HFF-Myc (cell line): ENCODE results near the gene GIPC3.
A peak's percentile ranks its signal among the peaks of the same experiment; 100 is the strongest.

Source experiments
- DNase-seq: peaks from one replicate; pipeline ENCODE4 v3.0.0-alpha.2; 2011; ENCODE audit warnings: low read depth; ENCODE audit errors: extremely low read depth
- H3K4me3 ChIP-seq: replicated peaks from 2 replicates; pipeline ENCODE4 v1.5.1; 2011; ENCODE audit warnings: low read depth, mild to moderate bottlenecking, control low read depth, low read length
- TF ChIP-seq, protein P1 (sequence below): IDR thresholded peaks from 2 replicates; pipeline ENCODE4 v1.5.1; 2012; ENCODE audit warnings: mild to moderate bottlenecking, low read depth, low read length, control low read depth; ENCODE audit errors: missing control alignments

GIPC3 gene

DNA sequence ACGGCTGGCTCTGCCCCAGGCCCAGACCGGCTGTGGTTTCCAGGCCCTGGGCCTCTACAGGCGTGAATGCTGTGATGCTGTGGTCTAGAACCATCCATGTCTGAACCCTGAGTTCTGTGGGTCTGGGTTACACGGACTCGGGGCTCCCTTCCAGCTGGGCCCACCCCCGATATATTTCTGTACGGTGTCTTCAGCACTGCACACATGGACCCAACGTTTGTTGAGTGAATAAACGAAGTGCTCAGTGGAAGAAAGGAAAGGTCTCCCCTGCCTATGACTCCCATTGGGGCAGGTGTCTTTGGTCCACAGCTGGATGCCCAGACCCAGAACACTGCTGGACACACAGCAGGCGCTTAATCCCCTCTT lies 39.6 kb upstream of the GIPC3 start:
- TF ChIP-seq, protein P1, sequence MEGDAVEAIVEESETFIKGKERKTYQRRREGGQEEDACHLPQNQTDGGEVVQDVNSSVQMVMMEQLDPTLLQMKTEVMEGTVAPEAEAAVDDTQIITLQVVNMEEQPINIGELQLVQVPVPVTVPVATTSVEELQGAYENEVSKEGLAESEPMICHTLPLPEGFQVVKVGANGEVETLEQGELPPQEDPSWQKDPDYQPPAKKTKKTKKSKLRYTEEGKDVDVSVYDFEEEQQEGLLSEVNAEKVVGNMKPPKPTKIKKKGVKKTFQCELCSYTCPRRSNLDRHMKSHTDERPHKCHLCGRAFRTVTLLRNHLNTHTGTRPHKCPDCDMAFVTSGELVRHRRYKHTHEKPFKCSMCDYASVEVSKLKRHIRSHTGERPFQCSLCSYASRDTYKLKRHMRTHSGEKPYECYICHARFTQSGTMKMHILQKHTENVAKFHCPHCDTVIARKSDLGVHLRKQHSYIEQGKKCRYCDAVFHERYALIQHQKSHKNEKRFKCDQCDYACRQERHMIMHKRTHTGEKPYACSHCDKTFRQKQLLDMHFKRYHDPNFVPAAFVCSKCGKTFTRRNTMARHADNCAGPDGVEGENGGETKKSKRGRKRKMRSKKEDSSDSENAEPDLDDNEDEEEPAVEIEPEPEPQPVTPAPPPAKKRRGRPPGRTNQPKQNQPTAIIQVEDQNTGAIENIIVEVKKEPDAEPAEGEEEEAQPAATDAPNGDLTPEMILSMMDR, result no peak
- DNase-seq, result no peak
- no peak overlapping the region for H3K4me3 ChIP-seq

DNA sequence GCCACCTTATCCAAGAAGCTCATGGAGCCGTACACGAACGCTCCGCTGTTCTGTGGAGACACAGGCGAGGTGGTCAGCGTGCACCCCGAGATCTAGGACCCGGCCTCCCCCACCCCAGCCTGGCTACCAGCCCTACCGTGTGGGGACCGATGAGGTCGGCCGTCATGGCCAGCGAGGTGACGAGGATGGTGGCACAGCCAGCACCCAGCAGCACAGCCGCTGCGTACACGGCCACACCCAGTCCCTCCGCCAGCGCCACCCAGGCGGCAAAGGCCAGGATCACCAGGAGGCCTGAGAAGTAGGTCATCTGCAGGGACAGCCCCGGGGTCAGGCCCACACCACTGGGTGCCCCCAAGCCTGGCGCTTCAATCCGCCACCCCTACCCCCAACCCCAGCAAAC lies 39.2 kb upstream of the GIPC3 start:
- no peak overlapping the region for H3K4me3 ChIP-seq
- TF ChIP-seq, protein P1, result no peak
- no peak for DNase-seq

DNA sequence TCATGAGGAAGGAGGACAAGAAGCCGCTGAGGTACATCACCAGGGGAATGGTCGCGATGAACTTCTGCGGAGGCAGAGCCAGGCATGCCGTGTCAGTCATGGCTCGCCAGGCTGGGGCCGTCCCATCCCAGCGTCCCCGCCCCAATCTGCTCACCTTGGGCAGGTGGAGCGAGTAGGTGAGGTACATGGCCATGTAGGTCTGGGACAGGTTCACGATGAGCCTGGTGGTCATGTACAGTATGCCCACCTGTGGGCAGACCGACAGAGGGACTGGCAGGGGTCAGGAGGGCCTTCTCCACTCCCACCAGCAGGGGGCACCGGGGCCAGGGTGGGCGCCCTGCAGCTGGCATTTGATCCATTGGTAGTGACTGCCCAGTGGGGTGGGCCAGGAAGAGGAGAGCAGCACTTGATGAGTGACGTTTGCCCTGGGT lies 38.0 kb upstream of the GIPC3 start:
- TF ChIP-seq, protein P1, result peak; percentile 70
- DNase-seq, result no peak
- no peak overlapping the region for H3K4me3 ChIP-seq

DNA sequence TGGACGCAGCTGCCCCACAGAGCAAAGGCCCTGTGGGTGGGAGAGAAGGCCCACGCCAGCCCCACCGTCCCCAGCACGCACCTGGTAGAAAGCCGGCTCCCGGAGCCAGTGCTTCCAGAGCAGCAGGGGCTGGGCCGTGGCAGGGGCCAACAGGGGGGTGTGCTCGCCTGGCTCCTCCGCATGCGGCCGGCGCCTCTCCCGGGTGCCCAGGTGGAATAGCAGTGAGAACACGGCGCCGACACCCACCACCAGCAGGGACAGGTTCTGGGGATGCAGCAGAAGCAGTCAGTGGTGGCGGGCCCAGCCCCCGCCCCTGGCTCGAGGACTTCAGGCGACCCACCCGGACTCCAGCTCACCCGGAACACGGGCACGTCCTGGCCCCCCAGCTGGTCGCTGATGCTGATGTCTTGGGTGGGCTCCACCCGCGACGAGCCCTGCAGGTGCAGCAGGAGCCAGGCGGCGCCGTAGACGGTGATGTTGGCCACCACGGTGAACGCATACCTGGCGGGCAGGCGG lies 37.5 kb upstream of the GIPC3 start:
- TF ChIP-seq, protein P1, result no peak
- DNase-seq, result no peak
- no peak overlapping the region for H3K4me3 ChIP-seq

- no peak overlapping the region for H3K4me3 ChIP-seq
- no peak for DNase-seq
- TF ChIP-seq, protein P1, result no peak
Observed at GRCh38 chr19:3548606-3549005, 36.7 kb upstream of the GIPC3 start.

DNA sequence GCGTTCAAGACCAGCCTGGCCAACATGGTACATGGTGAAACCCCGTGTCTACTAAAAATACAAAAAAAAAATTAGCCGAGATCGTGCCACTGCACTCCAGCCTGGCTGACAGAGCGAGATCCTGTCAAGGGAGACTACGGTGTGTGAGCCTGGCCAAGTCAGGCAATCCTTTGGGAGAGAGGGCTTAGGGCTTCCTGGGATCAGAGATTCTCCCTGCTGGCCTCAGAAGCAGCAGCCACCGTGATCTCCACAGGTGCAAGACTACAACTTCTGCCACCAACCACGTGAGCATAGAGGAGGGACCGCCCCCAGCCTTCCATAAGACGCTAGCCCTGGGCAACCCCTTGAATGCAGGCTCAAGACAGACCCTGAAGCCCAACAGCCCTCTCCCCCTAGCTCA lies 35.5 kb upstream of the GIPC3 start:
- no peak for DNase-seq
- TF ChIP-seq, protein P1, result no peak

More for the DNA sequence above, 35.5 kb upstream of the GIPC3 start:
- H3K4me3 ChIP-seq, result no peak overlapping the region
